Loucy (cell line): ENCODE data around the gene ZMYND8.

Experiments used
- H2AFZ ChIP-seq: fragments of 200-600 bp; sonication (generic); 2 replicates; pipeline ENCODE4 v1.6.0; 2016; ENCODE audit warnings: antibody characterized with exemption, mild to moderate bottlenecking, low read length, moderate library complexity
- H3F3A ChIP-seq: fragments of 200-600 bp; 2 replicates; pipeline ENCODE4 v1.6.0; 2016; ENCODE audit warnings: antibody characterized with exemption, low read depth, mild to moderate bottlenecking
- H3K27me3 ChIP-seq: fragments of 200-600 bp; sonication (generic); 2 replicates; pipeline ENCODE4 v1.6.1; 2014; ENCODE audit warnings: low read length, mild to moderate bottlenecking; ENCODE audit not compliant: insufficient read depth, poor library complexity, severe bottlenecking
- H3K36me3 ChIP-seq: fragments of 200-600 bp; sonication (generic); 2 replicates; pipeline ENCODE4 v1.6.1; 2016; ENCODE audit warnings: low read length; ENCODE audit not compliant: insufficient read depth
- H3K4me1 ChIP-seq: fragments of 200-600 bp; sonication (generic); 2 replicates; pipeline ENCODE4 v1.5.1; 2014; ENCODE audit warnings: low read length, mild to moderate bottlenecking; ENCODE audit not compliant: insufficient read depth, poor library complexity, severe bottlenecking
- H3K4me2 ChIP-seq: fragments of 200-600 bp; sonication (generic); 2 replicates; pipeline ENCODE4 v1.6.0; 2014; ENCODE audit warnings: antibody characterized with exemption, low read length, low read depth, mild to moderate bottlenecking; ENCODE audit not compliant: poor library complexity, severe bottlenecking
- H3K4me3 ChIP-seq: fragments of 200-600 bp; sonication (generic); 2 replicates; pipeline ENCODE4 v1.5.1; 2014; ENCODE audit warnings: low read length, mild to moderate bottlenecking, mixed read lengths; ENCODE audit not compliant: poor library complexity, severe bottlenecking
- H3K79me2 ChIP-seq: fragments of 200-600 bp; sonication (generic); 2 replicates; pipeline ENCODE4 v1.6.1; 2014; ENCODE audit warnings: low read length; ENCODE audit not compliant: insufficient read depth
- H3K9ac ChIP-seq: fragments of 200-600 bp; sonication (generic); 2 replicates; pipeline ENCODE4 v1.6.0; 2014; ENCODE audit warnings: mild to moderate bottlenecking, low read depth, low read length, moderate library complexity; ENCODE audit not compliant: poor library complexity, severe bottlenecking
- H3K9me2 ChIP-seq: fragments of 200-600 bp; sonication (generic); replicated peaks from 2 replicates; pipeline ENCODE4 v1.6.1; 2016; ENCODE audit warnings: low read depth, low read length, mixed read lengths
- H3K9me3 ChIP-seq: fragments of 200-600 bp; sonication (generic); 2 replicates; pipeline ENCODE4 v1.6.1; 2014; ENCODE audit warnings: mild to moderate bottlenecking, antibody characterized with exemption, low read length, low read depth; ENCODE audit not compliant: insufficient read depth
- H4K20me1 ChIP-seq: fragments of 200-600 bp; sonication (generic); 2 replicates; pipeline ENCODE4 v1.6.0; 2014; ENCODE audit warnings: antibody characterized with exemption, low read length, mild to moderate bottlenecking; ENCODE audit not compliant: insufficient read depth, poor library complexity, severe bottlenecking
- CTCF ChIP-seq: fragments of 200-600 bp; sonication (generic); conservative IDR thresholded peaks from 2 replicates; pipeline ENCODE4 v1.5.1; 2014; ENCODE audit warnings: mild to moderate bottlenecking, antibody characterized with exemption, low read length
- EZH2phosphoT487 ChIP-seq: fragments of 200-600 bp; IDR thresholded peaks from 2 replicates; pipeline ENCODE4 v1.6.1; 2018; ENCODE audit warnings: antibody characterized with exemption, mild to moderate bottlenecking, moderate library complexity, borderline replicate concordance

The ZMYND8 gene

GRCh38 chr20:47282864-47283263, 73.6 kb downstream of the ZMYND8 start:
- Histone ChIP-seq H3K79me2 (no peaks in the 10 kb centered on the region), H3K4me1 (no peaks in the 10 kb centered on the region), H3K9me3 (no peaks in the 10 kb centered on the region), H3K4me2 (no peak overlapping the region), H2AFZ (no peak overlapping the region), H3K36me3 (peaks cover 95% of the 10 kb centered on the region), H3F3A (no peaks in the 10 kb centered on the region), H3K9me2 (no peaks in the 10 kb centered on the region), H3K4me3 (no peak overlapping the region), H3K27me3 (no peaks in the 10 kb centered on the region), H3K9ac (no peak overlapping the region), H4K20me1 (peaks cover 5% of the 10 kb centered on the region)
- TF ChIP-seq CTCF (no peak), EZH2phosphoT487 (no peak)

- Histone ChIP-seq H3K4me1 (no peaks in the 10 kb centered on the region), H3K9me2 (no peaks in the 10 kb centered on the region), H3K79me2 (peaks cover 3% of the 10 kb centered on the region; the same call in 1 of the 2 replicates), H3K4me3 (no peak overlapping the region), H3K4me2 (no peak overlapping the region), H3F3A (no peaks in the 10 kb centered on the region; the same call in 1 of the 2 replicates), H3K9ac (no peak overlapping the region), H3K36me3 (peaks cover 92% of the 10 kb centered on the region), H3K27me3 (no peaks in the 10 kb centered on the region), H4K20me1 (peaks cover 16% of the 10 kb centered on the region), H2AFZ (no peak overlapping the region), H3K9me3 (no peaks in the 10 kb centered on the region)
- TF ChIP-seq EZH2phosphoT487: no peak
- no peak for TF ChIP-seq CTCF
Observed at GRCh38 chr20:47281376-47281775, 75.1 kb downstream of the ZMYND8 start.

GRCh38 chr20:47280668-47281067, 75.8 kb downstream of the ZMYND8 start:
- no peaks in the 10 kb centered on the region for H3K27me3 ChIP-seq
- H3K4me3 ChIP-seq: no peak overlapping the region
- no peaks in the 10 kb centered on the region; the same call in 1 of the 2 replicates for H3F3A ChIP-seq
- peaks cover 3% of the 10 kb centered on the region; the same call in 1 of the 2 replicates for H3K79me2 ChIP-seq
- H3K9me3 ChIP-seq: no peaks in the 10 kb centered on the region
- peaks cover 16% of the 10 kb centered on the region for H4K20me1 ChIP-seq
- no peak for TF ChIP-seq CTCF
- no peak for TF ChIP-seq EZH2phosphoT487
- no peak overlapping the region for H3K4me2 ChIP-seq
- H3K4me1 ChIP-seq: no peaks in the 10 kb centered on the region
- H2AFZ ChIP-seq: no peak overlapping the region
- H3K9ac ChIP-seq: no peak overlapping the region
- H3K36me3 ChIP-seq: peaks cover 96% of the 10 kb centered on the region
- no peaks in the 10 kb centered on the region for H3K9me2 ChIP-seq
